Esophagus squamous epithelium (tissue), 4 donors: Measurements from ENCODE around the gene RAET1E.

Experiments
- CTCF ChIP-seq, 6 experiments: fragments of 450-650 bp in 4 of 6; fragments of 200-600 bp in 2 of 6; sonication (generic) in 2 of 6; IDR thresholded peaks; one replicate each; pipeline ENCODE4 v1.5.1; 2016 to 2019; ENCODE audit warnings: antibody characterized with exemption in 6 of 6, mild to moderate bottlenecking in 4 of 6, moderate library complexity in 4 of 6
- POLR2A ChIP-seq, 4 donors: fragments of 450-650 bp; IDR thresholded peaks; one replicate each; pipeline ENCODE4 v1.6.1; 2017; ENCODE audit warnings: antibody characterized with exemption in 4 of 4, mild to moderate bottlenecking in 4 of 4, moderate library complexity in 3 of 4

DNA sequence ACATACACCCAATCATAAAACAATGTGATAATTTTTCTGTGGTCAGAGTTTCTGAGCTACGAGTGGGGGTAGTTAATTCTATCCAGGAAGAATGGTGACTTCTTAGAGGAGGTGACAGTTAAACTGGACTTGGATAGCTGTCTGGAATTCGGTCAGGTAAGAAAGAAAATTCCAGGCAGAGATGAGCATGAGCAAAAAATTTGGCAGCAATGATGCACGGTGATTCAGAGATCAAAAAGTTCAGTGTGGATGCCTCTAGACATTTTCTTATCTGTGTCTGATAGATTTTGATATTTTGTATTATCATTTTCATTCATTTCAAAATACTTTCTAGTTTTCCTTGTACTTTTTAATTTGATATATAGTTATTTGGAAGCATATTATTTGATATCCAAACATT, 12.0 kb downstream of the RAET1E start:
- TF ChIP-seq CTCF (IDR thresholded peaks at IDR 0.05): no peak
- no peak for TF ChIP-seq POLR2A (IDR thresholded peaks at IDR 0.05)
